ENCODE data around the gene RALB. TPM values are rescaled to one million over a fixed set of nuclear protein-coding genes. Genes with fewer than 3 reads are reported as not detected.
"Not testable (repeated sequence)": the region's sequence is repeated elsewhere in the genome, so short reads cannot be mapped to it uniquely, and the experiment has no call there.

The RALB gene
- total RNA-seq, 2 experiments from 2014 or later: 45.7 to 50.4 TPM

DNA sequence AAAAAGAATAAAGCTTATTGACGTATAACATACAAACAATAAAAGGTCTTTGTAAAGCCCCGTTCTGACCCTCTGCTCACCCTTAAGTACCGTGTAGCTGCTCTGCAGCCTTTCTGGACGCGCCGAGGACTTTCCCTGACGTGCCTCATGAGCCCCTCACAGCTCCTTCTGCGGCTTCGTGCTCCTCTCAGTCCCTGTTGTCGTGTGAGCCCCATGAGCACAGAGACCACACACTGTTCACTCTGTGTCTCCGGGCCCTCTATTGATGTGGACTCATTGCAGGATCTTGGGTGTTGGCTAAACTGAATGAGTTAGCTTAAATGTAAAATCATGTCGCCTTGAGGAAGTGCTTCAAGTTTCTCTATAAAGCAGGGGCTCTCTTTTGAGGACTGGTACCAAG is 49.6 kb downstream of the RALB start:
- peaks cover 17% of the 10 kb centered on the region for H3K36me3 Mint-ChIP-seq
- no peak for ATAC-seq (ENCODE audit: low read depth)
- peak overlapping the region; percentile 77 for H3K27ac Mint-ChIP-seq
- no peaks in the 10 kb centered on the region for H3K9me3 Mint-ChIP-seq
- POLR2A ChIA-PET: interaction anchor here (1.4 to 1.5 kb wide), 2 partner anchors 50 to 70 kb away, joined by 6 to 7 read pairs; partner anchors contain the start of gene RALB
- no peaks in the 10 kb centered on the region for H3K27me3 Mint-ChIP-seq
- DNase-seq: no peak
- peaks cover 22% of the 10 kb centered on the region for H3K4me1 Mint-ChIP-seq
- H3K4me3 Mint-ChIP-seq: peak overlapping the region; percentile 52

DNA sequence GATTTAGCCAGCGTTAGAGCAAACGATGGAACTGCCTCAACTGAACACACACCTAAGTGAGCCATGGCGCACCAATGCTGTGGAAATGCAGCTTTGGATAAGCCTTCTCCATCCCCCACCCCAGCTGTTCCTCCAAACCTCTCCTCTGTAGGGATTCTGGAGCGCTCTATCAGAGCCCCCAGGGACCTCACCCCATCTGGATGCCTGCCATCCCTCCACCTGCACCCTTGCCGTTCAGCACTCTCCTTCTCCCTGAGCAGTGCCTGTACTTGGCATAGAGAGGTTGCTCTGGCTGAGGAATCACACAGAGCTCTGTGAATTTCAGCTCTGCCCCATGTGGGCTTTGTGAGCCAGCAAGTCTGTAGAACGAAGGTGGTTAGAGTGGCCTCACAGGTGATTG is 50.5 kb downstream of the RALB start:
- Mint-ChIP-seq H3K9me3 (no peaks in the 10 kb centered on the region), H3K36me3 (peaks cover 11% of the 10 kb centered on the region), H3K4me3 (no peak overlapping the region), H3K27ac (peak overlapping the region; percentile 77), H3K4me1 (peaks cover 22% of the 10 kb centered on the region), H3K27me3 (no peaks in the 10 kb centered on the region)
- POLR2A ChIA-PET: interaction anchor here (1.4 to 1.5 kb wide), 2 partner anchors 51 to 70 kb away, joined by 6 to 7 read pairs; partner anchors contain the start of gene RALB
- ATAC-seq (ENCODE audit: low read depth) (peak; percentile 26), DNase-seq (no peak)

DNA sequence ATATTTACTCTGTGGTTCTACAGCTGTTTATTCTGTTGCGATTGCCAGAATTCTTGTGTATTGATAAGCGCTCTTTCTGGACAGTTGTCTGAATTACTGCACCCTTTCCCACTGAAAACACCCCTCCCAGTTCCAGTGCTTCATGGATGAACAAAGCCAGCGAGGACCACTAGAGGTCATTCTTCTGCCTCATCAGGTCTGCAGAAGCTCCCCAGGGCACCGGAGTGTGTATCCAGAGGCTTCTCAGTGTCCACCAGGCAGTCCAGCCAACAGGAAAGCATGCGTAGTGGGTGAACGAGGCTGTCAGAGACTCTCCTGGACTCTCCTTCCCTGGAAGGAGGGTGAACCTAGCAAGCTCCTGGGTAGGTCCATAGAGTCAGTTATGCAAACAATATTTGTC is 52.6 kb downstream of the RALB start:
- H3K4me1 Mint-ChIP-seq: peaks cover 22% of the 10 kb centered on the region
- POLR2A ChIA-PET: no interaction called here
- H3K36me3 Mint-ChIP-seq: peaks cover 8% of the 10 kb centered on the region
- DNase-seq: no peak
- H3K27me3 Mint-ChIP-seq: no peaks in the 10 kb centered on the region
- no peak for ATAC-seq (ENCODE audit: low read depth)
- H3K9me3 Mint-ChIP-seq: no peaks in the 10 kb centered on the region
- no peak overlapping the region for H3K27ac Mint-ChIP-seq
- no peak overlapping the region for H3K4me3 Mint-ChIP-seq

DNA sequence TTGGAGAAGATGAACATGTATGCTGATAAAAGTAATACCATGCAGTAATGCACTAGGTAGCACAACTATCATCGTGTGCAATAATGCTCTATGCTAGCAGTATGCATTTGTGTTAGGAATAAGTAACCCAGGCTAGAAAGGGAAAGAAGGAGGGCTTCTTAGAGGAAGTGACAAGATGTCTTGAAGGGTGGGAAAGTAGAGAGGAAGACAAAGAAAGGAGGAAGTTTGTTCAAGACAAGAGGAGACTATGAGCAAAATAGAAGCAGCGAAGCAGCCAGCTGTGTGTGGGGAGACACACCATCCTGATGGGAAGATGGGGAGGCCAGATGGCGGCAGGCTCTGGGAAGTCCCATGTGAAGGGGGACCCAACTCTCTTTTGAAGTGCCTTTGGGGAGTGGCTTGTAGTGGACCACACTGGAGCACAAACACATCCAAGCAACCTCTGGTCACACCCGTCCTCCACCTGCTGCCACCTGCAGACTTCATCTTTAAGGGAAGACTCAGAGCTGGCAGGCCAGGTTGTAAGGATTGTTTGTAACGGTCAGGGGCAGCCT is 53.4 kb downstream of the RALB start:
- Mint-ChIP-seq H3K36me3 (peaks cover 8% of the 10 kb centered on the region), H3K4me3 (no peak overlapping the region), H3K27me3 (no peaks in the 10 kb centered on the region), H3K27ac (peak overlapping the region; percentile 49), H3K4me1 (peaks cover 25% of the 10 kb centered on the region), H3K9me3 (no peaks in the 10 kb centered on the region)
- ATAC-seq (ENCODE audit: low read depth) (no peak), DNase-seq (no peak)
- POLR2A ChIA-PET: no interaction called here

DNA sequence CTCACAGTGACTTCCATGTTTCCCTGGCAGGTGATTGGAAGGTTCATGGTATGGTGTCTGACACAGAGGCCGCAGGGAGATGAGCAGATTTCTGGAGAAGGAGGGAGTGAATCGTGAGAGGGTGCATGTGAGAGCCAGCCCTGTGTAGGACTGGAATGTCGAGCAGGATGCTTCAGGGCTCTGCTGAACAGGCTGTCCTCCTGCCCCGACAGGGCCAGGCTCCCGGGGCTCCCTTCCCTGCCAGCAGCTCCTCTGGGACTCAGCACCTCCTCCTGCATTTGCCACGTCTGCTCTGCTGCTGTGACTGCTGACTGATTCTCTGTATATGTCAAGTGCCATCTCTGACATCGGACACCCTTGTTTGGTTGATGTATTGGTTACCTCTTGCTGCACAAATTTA is 54.8 kb downstream of the RALB start:
- H3K4me1 Mint-ChIP-seq: peaks cover 21% of the 10 kb centered on the region
- no peaks in the 10 kb centered on the region for H3K9me3 Mint-ChIP-seq
- H3K27me3 Mint-ChIP-seq: no peaks in the 10 kb centered on the region
- DNase-seq: no peak
- POLR2A ChIA-PET: no interaction called here
- H3K36me3 Mint-ChIP-seq: peaks cover 8% of the 10 kb centered on the region
- no peak overlapping the region for H3K4me3 Mint-ChIP-seq
- no peak for ATAC-seq (ENCODE audit: low read depth)
- H3K27ac Mint-ChIP-seq: no peak overlapping the region

DNA sequence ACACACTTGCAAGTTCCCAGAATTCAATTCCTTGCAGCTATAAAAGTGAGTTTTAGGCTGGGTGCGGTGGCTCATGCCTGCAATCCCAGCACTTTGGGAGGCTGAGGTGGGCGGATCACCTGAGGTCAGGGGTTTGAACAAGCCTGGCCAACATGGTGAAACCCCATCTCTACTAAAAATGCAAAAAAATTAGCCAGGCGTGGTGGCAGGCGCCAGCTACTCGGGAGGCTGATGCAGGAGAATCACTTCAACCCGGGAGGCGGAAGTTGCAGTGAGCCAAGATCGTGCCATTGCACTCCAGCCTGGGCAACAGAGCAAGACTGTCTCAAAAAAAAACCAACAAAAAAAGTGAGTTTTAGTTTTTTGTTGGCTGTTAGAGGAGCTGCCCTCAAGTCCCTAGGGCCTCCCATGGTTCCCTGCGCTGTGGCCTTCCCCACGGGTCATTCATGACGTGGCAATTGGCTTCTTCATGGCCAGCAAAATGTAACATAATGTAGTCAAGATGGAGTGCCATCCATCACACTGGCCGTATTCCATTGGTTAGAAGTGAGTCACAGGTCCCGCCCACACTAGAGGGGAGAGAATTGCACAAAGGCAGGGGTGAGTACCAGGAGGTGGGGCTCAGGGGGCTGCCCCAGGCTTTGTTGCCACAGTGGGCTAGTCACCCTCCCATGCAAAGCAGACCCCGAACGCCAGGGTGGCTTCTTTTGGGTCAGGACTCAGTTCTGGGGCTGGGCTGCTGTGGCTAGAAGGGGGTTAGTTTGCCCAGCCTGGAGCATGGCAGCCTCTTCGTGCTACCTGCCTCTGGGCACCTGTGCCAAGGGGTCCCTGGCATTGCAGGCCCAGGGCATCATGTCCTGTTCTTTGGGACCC is 55.6 kb downstream of the RALB start:
- H3K27me3 Mint-ChIP-seq: no peaks in the 10 kb centered on the region
- POLR2A ChIA-PET: interaction anchor here (1.0 kb wide), 2 partner anchors 74 to 76 kb away, joined by 3 read pairs; no protein-coding TSS in a partner anchor
- DNase-seq (no peak), ATAC-seq (ENCODE audit: low read depth) (no peak)
- peaks cover 20% of the 10 kb centered on the region for H3K4me1 Mint-ChIP-seq
- H3K4me3 Mint-ChIP-seq: no peak overlapping the region
- no peaks in the 10 kb centered on the region for H3K9me3 Mint-ChIP-seq
- no peak overlapping the region for H3K27ac Mint-ChIP-seq
- peaks cover 6% of the 10 kb centered on the region for H3K36me3 Mint-ChIP-seq

DNA sequence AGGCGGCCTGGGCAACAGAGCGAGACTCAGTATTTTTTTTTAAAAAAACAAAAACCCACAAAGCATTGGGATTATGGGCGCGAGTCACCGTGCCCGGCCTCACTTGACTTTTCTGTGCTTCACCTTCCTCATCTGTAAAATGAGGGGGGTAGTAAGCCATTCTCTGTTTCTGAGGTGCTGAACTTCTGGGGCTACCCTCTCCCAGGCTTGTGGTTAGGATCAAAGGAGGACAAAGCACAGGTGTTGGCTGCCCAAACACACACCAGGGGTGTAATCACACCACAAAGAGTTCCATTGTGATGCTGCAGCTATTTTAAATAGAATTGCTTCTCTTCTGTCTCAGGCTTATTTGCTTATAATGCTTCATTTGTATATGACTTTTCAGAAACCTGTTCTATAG is 57.5 kb downstream of the RALB start:
- ATAC-seq (ENCODE audit: low read depth) (no peak), DNase-seq (no peak)
- H3K4me1 Mint-ChIP-seq: peaks cover 33% of the 10 kb centered on the region
- POLR2A ChIA-PET: no interaction called here
- no peaks in the 10 kb centered on the region for H3K27me3 Mint-ChIP-seq
- H3K36me3 Mint-ChIP-seq: peaks cover 6% of the 10 kb centered on the region
- H3K27ac Mint-ChIP-seq: no peak overlapping the region
- H3K9me3 Mint-ChIP-seq: no peaks in the 10 kb centered on the region
- H3K4me3 Mint-ChIP-seq: no peak overlapping the region

DNA sequence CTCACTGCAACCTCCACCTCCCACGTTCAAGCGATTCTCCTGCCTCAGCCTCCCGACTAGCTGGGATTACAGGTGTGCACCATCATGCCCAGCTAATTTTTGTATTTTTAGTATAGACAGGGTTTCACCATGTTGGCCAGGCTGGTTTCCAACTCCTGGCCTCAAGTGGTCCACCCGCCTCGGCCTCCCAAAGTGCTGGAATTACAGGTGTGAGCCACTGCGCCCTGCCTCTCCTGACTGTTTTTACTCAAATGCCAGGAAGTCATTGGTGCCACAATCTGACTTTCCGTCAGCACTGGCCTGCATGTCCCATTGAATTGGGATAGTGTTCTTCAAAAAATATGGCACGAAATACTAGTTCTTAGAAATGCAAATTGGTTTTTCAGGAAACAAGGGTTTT is 58.2 kb downstream of the RALB start:
- not testable (repeated sequence) for H3K9me3 Mint-ChIP-seq; H3K4me3 Mint-ChIP-seq; DNase-seq; H3K27me3 Mint-ChIP-seq; ATAC-seq (ENCODE audit: low read depth); H3K36me3 Mint-ChIP-seq; H3K27ac Mint-ChIP-seq
- POLR2A ChIA-PET: interaction anchor here (1.0 to 4.2 kb wide), 2 partner anchors 10 to 79 kb away, joined by 3 to 46 read pairs; no protein-coding TSS in a partner anchor
- H3K4me1 Mint-ChIP-seq: peaks cover 32% of the 10 kb centered on the region

DNA sequence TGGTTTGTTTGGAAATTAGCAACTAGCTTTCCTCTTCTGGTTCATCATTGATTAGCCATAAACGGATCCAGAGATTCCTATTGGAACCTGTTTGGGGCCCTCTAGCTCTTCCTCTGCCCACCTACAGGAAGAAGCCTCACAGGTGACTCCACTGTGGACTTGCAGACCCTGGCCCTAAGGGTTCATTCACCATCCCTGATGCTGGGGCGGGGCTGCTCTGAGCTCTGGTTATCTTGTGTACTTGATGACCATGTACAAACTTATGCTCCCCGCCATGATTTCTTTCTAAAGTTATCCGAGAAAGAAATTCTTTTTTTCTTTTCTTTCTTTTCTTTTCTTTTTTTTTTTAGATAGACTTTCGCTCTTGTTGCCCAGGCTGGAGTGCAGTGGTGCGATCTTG is 59.4 kb downstream of the RALB start:
- peak overlapping the region; percentile 80 for H3K4me3 Mint-ChIP-seq
- H3K4me1 Mint-ChIP-seq: peaks cover 30% of the 10 kb centered on the region
- no peak overlapping the region for H3K27ac Mint-ChIP-seq
- ATAC-seq (ENCODE audit: low read depth): no peak
- POLR2A ChIA-PET: interaction anchor here (0.5 to 4.2 kb wide), 7 partner anchors 9 to 135 kb away, joined by 3 to 46 read pairs (median 6); partner anchors contain the start of genes RALB and TMEM185B
- H3K36me3 Mint-ChIP-seq: no peaks in the 10 kb centered on the region
- no peaks in the 10 kb centered on the region for H3K27me3 Mint-ChIP-seq
- H3K9me3 Mint-ChIP-seq: no peaks in the 10 kb centered on the region
- no peak for DNase-seq

DNA sequence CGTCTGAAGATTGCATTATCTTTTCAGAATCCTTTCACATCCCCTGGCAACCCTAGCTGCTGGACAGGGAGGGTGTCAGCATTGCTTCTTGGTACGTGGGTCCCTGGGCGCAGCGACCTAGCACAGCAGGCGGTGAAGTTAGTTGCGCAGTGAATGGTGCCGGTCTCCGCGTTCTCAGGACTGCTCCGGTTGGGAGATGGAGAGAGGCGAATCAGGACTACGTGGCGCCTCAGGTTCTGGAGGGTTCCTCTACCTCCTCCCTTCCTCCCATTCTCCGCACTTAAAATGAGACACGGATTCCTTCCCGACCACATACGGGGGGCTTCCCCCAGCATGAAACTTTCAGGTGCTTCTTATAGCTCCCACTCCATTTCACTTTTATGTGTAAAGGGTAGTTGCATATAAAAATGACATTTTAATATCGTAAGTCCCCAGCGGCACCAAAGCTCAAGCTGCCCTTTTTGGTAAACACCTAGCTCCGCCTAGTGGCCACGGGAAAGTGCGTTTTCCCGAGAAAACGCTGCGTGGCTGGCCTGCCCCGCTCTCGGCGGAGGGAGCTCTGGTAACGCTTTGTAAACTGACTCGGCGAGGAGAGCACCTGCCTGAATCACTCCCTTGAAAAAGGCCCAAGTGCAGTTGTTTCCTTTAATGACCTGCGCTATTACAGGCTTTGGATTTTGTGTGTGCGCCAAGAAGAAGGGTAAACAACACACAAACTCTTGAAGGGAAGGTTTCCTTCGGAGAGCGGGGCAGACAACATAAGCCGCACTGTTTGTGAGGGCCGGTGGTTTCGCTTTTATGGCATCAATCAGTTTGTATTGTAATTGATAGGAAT is 60.4 kb downstream of the RALB start:
- peak overlapping the region; percentile 80 for H3K4me3 Mint-ChIP-seq
- H3K36me3 Mint-ChIP-seq: no peaks in the 10 kb centered on the region
- H3K27me3 Mint-ChIP-seq: no peaks in the 10 kb centered on the region

DNA sequence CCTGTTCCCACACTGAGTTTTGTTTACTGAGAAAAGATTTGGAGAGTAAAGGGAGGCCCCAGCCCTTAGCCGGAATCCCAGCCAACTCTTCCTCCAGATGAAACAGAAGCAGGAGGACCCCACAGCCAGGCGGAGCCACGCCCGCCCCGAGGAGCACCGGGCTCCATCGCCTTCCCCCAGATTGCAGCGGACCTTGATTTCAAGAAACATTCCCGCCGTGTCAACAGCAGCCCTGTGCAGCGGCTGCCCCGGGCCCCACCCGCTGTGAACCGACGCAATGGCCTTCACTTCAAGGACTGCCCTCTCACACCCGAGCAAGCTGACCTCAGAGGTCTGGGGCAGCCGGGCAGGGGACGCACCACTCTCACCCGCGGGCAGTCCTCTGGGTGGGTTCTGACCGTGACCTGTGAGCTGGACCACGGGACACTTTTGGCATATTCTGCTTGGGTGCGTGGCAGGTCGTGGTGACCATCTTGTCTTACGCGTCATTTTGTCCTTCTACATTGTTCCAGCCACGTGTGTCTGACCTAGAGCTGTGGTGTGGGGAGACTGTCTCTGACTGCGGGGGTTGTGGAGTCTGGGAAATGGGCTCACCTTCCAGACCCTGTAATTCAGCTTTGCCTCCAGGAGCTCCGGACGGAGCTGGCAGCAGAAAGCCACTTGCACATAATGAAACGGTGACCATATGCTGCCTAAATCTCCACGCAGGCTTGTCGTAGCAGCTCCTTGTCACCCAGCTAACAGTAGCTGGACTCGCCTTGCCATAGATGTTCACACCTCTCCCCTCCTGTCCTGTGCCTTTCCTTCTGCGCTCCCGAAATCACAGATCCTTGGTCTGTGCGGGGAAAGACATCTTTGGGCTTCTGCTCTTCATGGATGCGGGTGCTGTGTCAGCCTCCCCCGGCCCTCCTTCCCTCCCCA is 61.3 kb downstream of the RALB start:
- peak overlapping the region; percentile 80 for H3K4me3 Mint-ChIP-seq
- no peaks in the 10 kb centered on the region for H3K9me3 Mint-ChIP-seq
- H3K36me3 Mint-ChIP-seq: no peaks in the 10 kb centered on the region
- H3K27ac Mint-ChIP-seq: peak overlapping the region; percentile 82
- H3K27me3 Mint-ChIP-seq: no peaks in the 10 kb centered on the region
- ATAC-seq (ENCODE audit: low read depth) (no peak), DNase-seq (no peak)
- POLR2A ChIA-PET: interaction anchor here (0.5 to 4.2 kb wide), 14 partner anchors 10 to 334 kb away, joined by 3 to 46 read pairs (median 4); partner anchors contain the start of genes EPB41L5, RALB and TMEM185B
- H3K4me1 Mint-ChIP-seq: peaks cover 35% of the 10 kb centered on the region

More for the DNA sequence above, 60.4 kb downstream of the RALB start:
- peak; percentile 81 for DNase-seq
- peak overlapping the region; percentile 80 for H3K27ac Mint-ChIP-seq
- ATAC-seq (ENCODE audit: low read depth): peak; percentile 73
- POLR2A ChIA-PET: interaction anchor here (0.5 to 4.2 kb wide), 11 partner anchors 9 to 335 kb away, joined by 3 to 46 read pairs (median 5); partner anchors contain the start of genes EPB41L5, RALB and TMEM185B
- peaks cover 32% of the 10 kb centered on the region for H3K4me1 Mint-ChIP-seq
- H3K9me3 Mint-ChIP-seq: no peaks in the 10 kb centered on the region

DNA sequence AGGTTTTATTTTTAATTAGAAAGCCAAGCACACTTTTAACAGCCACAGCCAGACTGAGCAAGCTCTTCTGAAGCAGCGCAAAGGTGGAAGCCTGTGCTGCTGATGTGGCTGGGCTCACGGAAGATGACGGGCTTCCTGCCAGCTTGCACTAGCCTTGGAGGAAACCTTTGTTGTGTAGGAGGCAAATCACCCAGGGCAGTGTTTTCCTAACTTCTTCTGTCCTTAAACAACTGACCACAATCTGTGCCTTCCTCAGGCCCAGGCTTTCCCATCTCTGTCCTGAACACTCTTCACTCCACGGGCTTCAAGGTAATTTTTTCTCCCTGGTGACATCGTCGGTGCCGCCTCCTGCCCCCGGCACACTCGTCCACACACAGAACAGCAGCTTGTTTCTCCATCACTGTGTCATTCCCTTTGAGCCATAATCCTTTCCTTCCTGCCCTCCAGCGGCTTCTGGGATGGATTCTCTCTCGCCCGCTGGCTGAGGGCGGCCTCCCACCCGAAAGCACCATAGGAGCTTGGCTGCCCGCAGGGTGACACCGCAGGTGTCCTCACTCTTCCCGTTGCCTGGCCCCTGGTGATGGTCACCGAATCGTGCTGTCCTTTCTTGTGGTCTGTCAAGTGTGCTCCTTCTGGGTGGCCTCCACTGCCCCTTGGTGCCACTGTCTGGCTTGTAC is 62.2 kb downstream of the RALB start:
- Mint-ChIP-seq H3K9me3 (no peaks in the 10 kb centered on the region), H3K27ac (peak overlapping the region; percentile 82), H3K4me3 (peak overlapping the region; percentile 69), H3K4me1 (peaks cover 35% of the 10 kb centered on the region), H3K36me3 (no peaks in the 10 kb centered on the region), H3K27me3 (no peaks in the 10 kb centered on the region)
- DNase-seq (peak; percentile 41), ATAC-seq (ENCODE audit: low read depth) (peak; percentile 82)
- POLR2A ChIA-PET: interaction anchor here (0.8 to 4.2 kb wide), 7 partner anchors 11 to 138 kb away, joined by 3 to 46 read pairs (median 3); partner anchors contain the start of gene RALB
